Measurements from ENCODE around the gene PTEN. TPM values are rescaled to one million over a fixed set of nuclear protein-coding genes. Genes with fewer than 3 reads are reported as not detected.
"Not testable (repeated sequence)": the region's sequence is repeated elsewhere in the genome, so short reads cannot be mapped to it uniquely, and the experiment has no call there.

Gene PTEN
- total RNA-seq, 1 donor from 2014 or later: 71.0 TPM

GRCh38 chr10:87878664-87879459, 15.4 kb downstream of the PTEN start:
- H3K36me3 Mint-ChIP-seq (ENCODE audit: low read depth, unreplicated experiment): peaks cover 7% of the 10 kb centered on the region
- peak overlapping the region; percentile 4 for H3K4me3 Mint-ChIP-seq (ENCODE audit: unreplicated experiment)
- H3K27ac Mint-ChIP-seq (ENCODE audit: unreplicated experiment): peak overlapping the region; percentile 61
- H3K4me1 Mint-ChIP-seq (ENCODE audit: unreplicated experiment): peaks cover 6% of the 10 kb centered on the region
- no peak for TF ChIP-seq CTCF (IDR thresholded peaks at IDR 0.05; ENCODE audit: unreplicated experiment)
- DNase-seq (ENCODE audit: low spot score): no peak
- H3K9me3 Mint-ChIP-seq (ENCODE audit: unreplicated experiment): no peaks in the 10 kb centered on the region
- H3K27me3 Mint-ChIP-seq (ENCODE audit: unreplicated experiment): no peaks in the 10 kb centered on the region

- no peaks in the 10 kb centered on the region for H3K27me3 Mint-ChIP-seq (ENCODE audit: unreplicated experiment)
- H3K4me1 Mint-ChIP-seq (ENCODE audit: unreplicated experiment): peaks cover 4% of the 10 kb centered on the region
- H3K27ac Mint-ChIP-seq (ENCODE audit: unreplicated experiment): no peak overlapping the region
Observed at GRCh38 chr10:87880336-87880735, 16.9 kb downstream of the PTEN start.

GRCh38 chr10:87881373-87882059, 18.1 kb downstream of the PTEN start:
- peak overlapping the region; percentile 24 for H3K27ac Mint-ChIP-seq (ENCODE audit: unreplicated experiment)

More at GRCh38 chr10:87880336-87880735, 16.9 kb downstream of the PTEN start:
- Mint-ChIP-seq H3K4me3 (ENCODE audit: unreplicated experiment) (no peak overlapping the region), H3K9me3 (ENCODE audit: unreplicated experiment) (no peaks in the 10 kb centered on the region), H3K36me3 (ENCODE audit: low read depth, unreplicated experiment) (peaks cover 7% of the 10 kb centered on the region)
- no peak for TF ChIP-seq CTCF (IDR thresholded peaks at IDR 0.05; ENCODE audit: unreplicated experiment)
- no peak for DNase-seq (ENCODE audit: low spot score)

GRCh38 chr10:87882555-87883294, 19.3 kb downstream of the PTEN start:
- Mint-ChIP-seq H3K36me3 (ENCODE audit: low read depth, unreplicated experiment) (peaks cover 27% of the 10 kb centered on the region), H3K27me3 (ENCODE audit: unreplicated experiment) (no peaks in the 10 kb centered on the region), H3K4me3 (ENCODE audit: unreplicated experiment) (no peak overlapping the region), H3K27ac (ENCODE audit: unreplicated experiment) (no peak overlapping the region), H3K9me3 (ENCODE audit: unreplicated experiment) (no peaks in the 10 kb centered on the region), H3K4me1 (ENCODE audit: unreplicated experiment) (peaks cover 4% of the 10 kb centered on the region)
- no peak for TF ChIP-seq CTCF (IDR thresholded peaks at IDR 0.05; ENCODE audit: unreplicated experiment)
- DNase-seq (ENCODE audit: low spot score): no peak

More at GRCh38 chr10:87881373-87882059, 18.1 kb downstream of the PTEN start:
- not testable (repeated sequence) for DNase-seq (ENCODE audit: low spot score); H3K4me1 Mint-ChIP-seq (ENCODE audit: unreplicated experiment); H3K27me3 Mint-ChIP-seq (ENCODE audit: unreplicated experiment); H3K9me3 Mint-ChIP-seq (ENCODE audit: unreplicated experiment)
- Mint-ChIP-seq H3K4me3 (ENCODE audit: unreplicated experiment) (peak overlapping the region; percentile 15), H3K36me3 (ENCODE audit: low read depth, unreplicated experiment) (peaks cover 17% of the 10 kb centered on the region)

- no peak for DNase-seq (ENCODE audit: low spot score)
- Mint-ChIP-seq H3K9me3 (ENCODE audit: unreplicated experiment) (no peaks in the 10 kb centered on the region), H3K27ac (ENCODE audit: unreplicated experiment) (no peak overlapping the region), H3K4me1 (ENCODE audit: unreplicated experiment) (no peaks in the 10 kb centered on the region), H3K36me3 (ENCODE audit: low read depth, unreplicated experiment) (peaks cover 25% of the 10 kb centered on the region), H3K27me3 (ENCODE audit: unreplicated experiment) (no peaks in the 10 kb centered on the region), H3K4me3 (ENCODE audit: unreplicated experiment) (peak overlapping the region; percentile 72)
- TF ChIP-seq CTCF (IDR thresholded peaks at IDR 0.05; ENCODE audit: unreplicated experiment): no peak
Observed at GRCh38 chr10:87886635-87887034, 23.2 kb downstream of the PTEN start.

Data from endothelial cell (in vitro differentiated cells).